Endothelial cell of umbilical vein (primary cell): ENCODE data around the gene NCKAP5. TPM values are rescaled to one million over a fixed set of nuclear protein-coding genes. Genes with fewer than 3 reads are reported as not detected.

Experiments
- BruUV-seq: library from RNA; stranded (reverse); fragments of 400-500 nt; replicated peaks from 2 replicates; lab custom pipeline; 2021; lab: Mats Ljungman, UMichigan
- CTCF ChIA-PET: fragments of 300-600, 350-600 bp; sonication (Branson Sonifier 250); formaldehyde crosslinking; loops from one replicate; lab custom pipeline; 2021; ENCODE audit warnings: antibody characterized with exemption, inconsistent platforms; lab: Charles Lee
- POLR2A ChIA-PET: fragments of 300-600, 350-600 bp; sonication (Branson Sonifier 250); formaldehyde crosslinking; loops from one replicate; lab custom pipeline; 2021; ENCODE audit warnings: antibody characterized with exemption, inconsistent platforms; lab: Charles Lee
- DNase-seq: peaks from one replicate; pipeline ENCODE4 v3.0.0-alpha.2; 2011; ENCODE audit warnings: low read depth, low spot score
- FAIRE-seq: peaks from 2 replicates; lab custom pipeline; 2011; peaks lifted over from hg19 to GRCh38; lab: Jason Lieb, UNC
- H2AFZ ChIP-seq: 2 replicates; pipeline ENCODE4 v1.6.0; 2012; ENCODE audit warnings: low read depth, low read length, control low read depth, inconsistent platforms
- H3K27ac ChIP-seq: 2 replicates; pipeline ENCODE4 v1.5.1; 2011; ENCODE audit warnings: low read depth, mild to moderate bottlenecking, control low read depth, low read length, moderate library complexity; ENCODE audit not compliant: insufficient read depth
- H3K27me3 ChIP-seq, 2 experiments: 2 replicates each; pipeline versions ENCODE4 v1.6.0 to v1.6.1; 2011; ENCODE audit warnings: low read length in 2 of 2, mixed read lengths in 1 of 2; ENCODE audit not compliant: control insufficient read depth in 2 of 2, insufficient read depth in 2 of 2
- H3K36me3 ChIP-seq, 2 experiments: 2 replicates in 1 of 2; 3 replicates in 1 of 2; pipeline ENCODE4 v1.5.1; 2011; ENCODE audit warnings: low read length in 2 of 2, mild to moderate bottlenecking in 1 of 2, moderate library complexity in 1 of 2; ENCODE audit not compliant: control insufficient read depth in 2 of 2, insufficient read depth in 2 of 2; ENCODE audit errors: extremely low read depth in 1 of 2
- H3K4me1 ChIP-seq: 3 replicates; pipeline ENCODE4 v1.5.1; 2011; ENCODE audit warnings: mild to moderate bottlenecking, low read length; ENCODE audit not compliant: control insufficient read depth, insufficient read depth; ENCODE audit errors: extremely low read depth
- H3K4me2 ChIP-seq: 2 replicates; pipeline ENCODE4 v1.6.1; 2011; ENCODE audit warnings: low read length, control low read depth, mixed read lengths; ENCODE audit not compliant: insufficient read depth
- H3K4me3 ChIP-seq, 3 experiments: fragments of 200-600 bp in 1 of 3; sonication (generic), shearing (Covaris generic) in 1 of 3; replicated peaks in 1 of 3; 2 replicates each; pipeline ENCODE4 v1.5.1; 2011 to 2016; ENCODE audit warnings: control low read depth in 3 of 3, low read length in 3 of 3, mild to moderate bottlenecking in 2 of 3, inconsistent platforms in 1 of 3, low read depth in 1 of 3, moderate library complexity in 1 of 3; ENCODE audit not compliant: insufficient read depth in 1 of 3
- H3K79me2 ChIP-seq: 2 replicates; pipeline ENCODE4 v1.6.0; 2012; ENCODE audit warnings: low read length, inconsistent platforms; ENCODE audit not compliant: control insufficient read depth, insufficient read depth
- H3K9ac ChIP-seq: replicated peaks from 2 replicates; pipeline ENCODE3; 2011; ENCODE audit warnings: low read length, control low read depth; ENCODE audit not compliant: insufficient read depth; ENCODE audit errors: extremely low read depth
- H3K9me1 ChIP-seq: replicated peaks from 3 replicates; pipeline ENCODE4 v1.6.0; 2011; ENCODE audit warnings: mild to moderate bottlenecking, low read length; ENCODE audit not compliant: control insufficient read depth, insufficient read depth; ENCODE audit errors: extremely low read depth
- H3K9me3 ChIP-seq: replicated peaks from 2 replicates; pipeline ENCODE4 v1.5.1; 2012; ENCODE audit warnings: low read length, inconsistent platforms; ENCODE audit not compliant: control insufficient read depth, insufficient read depth
- H4K20me1 ChIP-seq: replicated peaks from 2 replicates; pipeline ENCODE3; 2011; ENCODE audit warnings: mild to moderate bottlenecking, low read length; ENCODE audit not compliant: control insufficient read depth, insufficient read depth; ENCODE audit errors: extremely low read depth
- EZH2 ChIP-seq: IDR thresholded peaks from 2 replicates; pipeline ENCODE4 v1.6.1; 2012; ENCODE audit warnings: borderline replicate concordance, low read depth, mild to moderate bottlenecking, moderate library complexity, low read length, inconsistent platforms; ENCODE audit not compliant: severe bottlenecking
- FOS ChIP-seq: IDR thresholded peaks from 2 replicates; pipeline ENCODE4 v1.6.1; 2011; ENCODE audit warnings: mild to moderate bottlenecking, low read length, moderate library complexity, borderline replicate concordance; ENCODE audit not compliant: insufficient read depth
- GATA2 ChIP-seq: IDR thresholded peaks from 2 replicates; pipeline ENCODE4 v1.7.0; 2011; ENCODE audit warnings: low read depth, mild to moderate bottlenecking, moderate library complexity, mixed read lengths, low read length; ENCODE audit not compliant: insufficient read length, insufficient read depth
- JUN ChIP-seq: IDR thresholded peaks from 2 replicates; pipeline ENCODE4 v1.6.1; 2011; ENCODE audit warnings: borderline replicate concordance, low read depth; ENCODE audit not compliant: insufficient read length, insufficient read depth
- MYC ChIP-seq: IDR thresholded peaks from one replicate; pipeline ENCODE4 v1.6.1; 2011; ENCODE audit warnings: mild to moderate bottlenecking, low read depth, low read length
- POLR2A ChIP-seq: IDR thresholded peaks from 2 replicates; pipeline ENCODE4 v1.6.1; 2012; ENCODE audit warnings: low read depth, mild to moderate bottlenecking, control low read depth, low read length
- POLR2AphosphoS5 ChIP-seq: IDR thresholded peaks from 2 replicates; pipeline ENCODE4 v1.6.1; 2012; ENCODE audit warnings: low read depth, mild to moderate bottlenecking, control low read depth, low read length, moderate library complexity; ENCODE audit not compliant: insufficient read depth
- dilution Hi-C: fragments of 300-500 bp; cut with MboI; formaldehyde crosslinking; loops from one replicate; pipeline ENCODE4 v1.15.0; 2019; ENCODE audit warnings: low sequenced_read_pairs; ENCODE audit not compliant: extremely low pct_ligation_motif_present
- intact Hi-C: fragments of 100-400 bp; cut with micrococcal nuclease; formaldehyde crosslinking; loops from one replicate; pipeline ENCODE4 v1.10.0; 2022
- polyA plus RNA-seq, 4 experiments: library from polyadenylated mRNA; depleted of rRNA in 3 of 4; stranded (reverse) in 3 of 4; unstranded in 1 of 4; fragments of >200 nt; gene quantifications; 2 replicates each; pipeline versions ENCODE4 v1.2.1 to v1.2.3, GENCODE V29; 2011 to 2012; ENCODE audit warnings: missing spikeins in 1 of 4
- total RNA-seq: library from RNA; stranded (reverse); gene quantifications from 2 replicates; pipeline ENCODE4 v1.2.3, GENCODE V29; 2021
- TF ChIP-seq, protein P1 (sequence below), 2 donors: IDR thresholded peaks; 1 replicate in 1 of 2; 2 replicates in 1 of 2; pipeline ENCODE4 v1.5.1; 2011; ENCODE audit warnings: low read length in 2 of 2, mild to moderate bottlenecking in 2 of 2, moderate library complexity in 2 of 2, control low read depth in 1 of 2, inconsistent platforms in 1 of 2, low read depth in 1 of 2; ENCODE audit not compliant: insufficient read depth in 1 of 2; ENCODE audit errors: extremely low read depth in 1 of 2
- TF ChIP-seq, protein P2 (sequence below): IDR thresholded peaks from 2 replicates; pipeline ENCODE4 v1.6.1; 2011; ENCODE audit not compliant: insufficient read depth, insufficient read length

The NCKAP5 gene
- total and polyA plus RNA-seq, 2 donors (not counting 3 experiments of a cell fraction or from before 2014, with no cell fraction given), result 0.47 to 3.3 TPM

GRCh38 chr2:132969371-132969985, 598.8 kb downstream of the NCKAP5 start:
- H3K9ac ChIP-seq, result no peak overlapping the region
- POLR2A ChIA-PET, result no interaction called here
- CTCF ChIA-PET, result interaction anchor here (0.9 to 2.2 kb wide), 2 partner anchors 9 to 13 kb away, joined by 6 to 7 read pairs; no protein-coding TSS in a partner anchor
- no peak overlapping the region for H2AFZ ChIP-seq
- no peaks in the 10 kb centered on the region for H3K27me3 ChIP-seq
- no TSS peak for BruUV-seq
- no peak overlapping the region for H3K27ac ChIP-seq
- no peaks in the 10 kb centered on the region for H4K20me1 ChIP-seq
- H3K4me3 ChIP-seq, result no peak overlapping the region
- intact Hi-C loops (no loop called here), dilution Hi-C loops (no loop called here)
- DNase-seq (peak; percentile 43), FAIRE-seq (peak; percentile 86)
- peak overlapping the region; percentile 10 for H3K4me2 ChIP-seq
- H3K9me1 ChIP-seq, result no peaks in the 10 kb centered on the region
- H3K36me3 ChIP-seq, result no peaks in the 10 kb centered on the region
- H3K79me2 ChIP-seq, result no peaks in the 10 kb centered on the region
- TF ChIP-seq EZH2, result no peak
- TF ChIP-seq, protein P1, sequence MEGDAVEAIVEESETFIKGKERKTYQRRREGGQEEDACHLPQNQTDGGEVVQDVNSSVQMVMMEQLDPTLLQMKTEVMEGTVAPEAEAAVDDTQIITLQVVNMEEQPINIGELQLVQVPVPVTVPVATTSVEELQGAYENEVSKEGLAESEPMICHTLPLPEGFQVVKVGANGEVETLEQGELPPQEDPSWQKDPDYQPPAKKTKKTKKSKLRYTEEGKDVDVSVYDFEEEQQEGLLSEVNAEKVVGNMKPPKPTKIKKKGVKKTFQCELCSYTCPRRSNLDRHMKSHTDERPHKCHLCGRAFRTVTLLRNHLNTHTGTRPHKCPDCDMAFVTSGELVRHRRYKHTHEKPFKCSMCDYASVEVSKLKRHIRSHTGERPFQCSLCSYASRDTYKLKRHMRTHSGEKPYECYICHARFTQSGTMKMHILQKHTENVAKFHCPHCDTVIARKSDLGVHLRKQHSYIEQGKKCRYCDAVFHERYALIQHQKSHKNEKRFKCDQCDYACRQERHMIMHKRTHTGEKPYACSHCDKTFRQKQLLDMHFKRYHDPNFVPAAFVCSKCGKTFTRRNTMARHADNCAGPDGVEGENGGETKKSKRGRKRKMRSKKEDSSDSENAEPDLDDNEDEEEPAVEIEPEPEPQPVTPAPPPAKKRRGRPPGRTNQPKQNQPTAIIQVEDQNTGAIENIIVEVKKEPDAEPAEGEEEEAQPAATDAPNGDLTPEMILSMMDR (IDR thresholded peaks at IDR 0.05; ENCODE audit: extremely low read depth in 1 of 2, insufficient read depth in 1 of 2, low read depth in 1 of 2, low read length in 2 of 2), result no peak
- no peak for TF ChIP-seq POLR2A
- peak; percentile 27 for TF ChIP-seq GATA2
- peak; percentile 51 for TF ChIP-seq JUN
- TF ChIP-seq, protein P2, sequence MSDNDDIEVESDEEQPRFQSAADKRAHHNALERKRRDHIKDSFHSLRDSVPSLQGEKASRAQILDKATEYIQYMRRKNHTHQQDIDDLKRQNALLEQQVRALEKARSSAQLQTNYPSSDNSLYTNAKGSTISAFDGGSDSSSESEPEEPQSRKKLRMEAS, result no peak
- peak; percentile 55 for TF ChIP-seq POLR2AphosphoS5
- TF ChIP-seq FOS, result peak; percentile 81
- no peak for TF ChIP-seq MYC
- H3K9me3 ChIP-seq, result no peaks in the 10 kb centered on the region
- peaks cover 5% of the 10 kb centered on the region for H3K4me1 ChIP-seq
